GM23338 (cell line): Measurements from ENCODE around the gene RAB7B. TPM values are rescaled to one million over a fixed set of nuclear protein-coding genes. Genes with fewer than 3 reads are reported as not detected.

Experiments
- ATAC-seq: fragments of 200-7000 bp; cut with Tn5 transposase; 3 replicates; pipeline ENCODE4 v1.9.1; 2020
- DNase-seq: peaks from one replicate; pipeline ENCODE4 v3.0.0-alpha.2; 2015; ENCODE audit warnings: low spot score
- H2AFZ ChIP-seq: fragments of 200-600 bp; sonication (generic); 2 replicates; pipeline ENCODE4 v1.8.0; 2016; ENCODE audit warnings: antibody characterized with exemption, mild to moderate bottlenecking, moderate library complexity
- H3F3A ChIP-seq: fragments of 200-600 bp; sonication (generic); replicated peaks from 2 replicates; pipeline ENCODE4 v1.8.0; 2017; ENCODE audit warnings: antibody characterized with exemption, mixed run types, low read depth
- H3K27ac ChIP-seq: fragments of 200-600 bp; sonication (generic); 2 replicates; pipeline ENCODE4 v1.6.1; 2016; ENCODE audit warnings: low read depth
- H3K27me3 ChIP-seq: fragments of 200-600 bp; sonication (generic); 2 replicates; pipeline ENCODE4 v1.8.0; 2016; ENCODE audit warnings: mild to moderate bottlenecking, mixed run types, moderate library complexity; ENCODE audit not compliant: insufficient read depth
- H3K36me3 ChIP-seq: fragments of 200-600 bp; sonication (generic); 2 replicates; pipeline ENCODE4 v1.8.0; 2016; ENCODE audit warnings: mild to moderate bottlenecking; ENCODE audit not compliant: insufficient read depth
- H3K4me1 ChIP-seq: fragments of 200-600 bp; sonication (generic); 2 replicates; pipeline ENCODE4 v1.8.0; 2016; ENCODE audit warnings: mild to moderate bottlenecking, moderate library complexity; ENCODE audit not compliant: insufficient read depth
- H3K4me2 ChIP-seq: fragments of 200-600 bp; sonication (generic); 2 replicates; pipeline ENCODE4 v1.7.1; 2017; ENCODE audit warnings: mixed run types
- H3K4me3 ChIP-seq: fragments of 200-600 bp; sonication (generic); 2 replicates; pipeline ENCODE4 v1.6.1; 2016; ENCODE audit warnings: mixed run types
- H3K79me2 ChIP-seq: fragments of 200-600 bp; sonication (generic); replicated peaks from 2 replicates; pipeline ENCODE4 v1.8.0; 2017; ENCODE audit warnings: mild to moderate bottlenecking; ENCODE audit not compliant: insufficient read depth
- H3K9me2 ChIP-seq: fragments of 200-600 bp; sonication (generic); 2 replicates; pipeline ENCODE4 v1.8.0; 2017; ENCODE audit not compliant: insufficient read depth
- H4K20me1 ChIP-seq: fragments of 200-600 bp; sonication (generic); replicated peaks from 2 replicates; pipeline ENCODE4 v1.8.0; 2017; ENCODE audit warnings: mild to moderate bottlenecking; ENCODE audit not compliant: insufficient read depth
- H3K27ac Mint-ChIP-seq: 2 replicates; pipeline ENCODE4 v1.8.0; 2020; ENCODE audit warnings: inconsistent platforms, mild to moderate bottlenecking, moderate library complexity, mixed read lengths
- H3K27me3 Mint-ChIP-seq: 3 replicates; pipeline ENCODE4 v1.8.0; 2022; ENCODE audit warnings: low read depth, mild to moderate bottlenecking, moderate library complexity, mixed read lengths, inconsistent platforms; ENCODE audit not compliant: insufficient read depth, poor library complexity
- H3K36me3 Mint-ChIP-seq: 3 replicates; pipeline ENCODE4 v1.8.0; 2021; ENCODE audit warnings: low read depth, mild to moderate bottlenecking, inconsistent platforms, moderate library complexity, mixed read lengths
- H3K4me1 Mint-ChIP-seq: 3 replicates; pipeline ENCODE4 v1.8.0; 2020; ENCODE audit warnings: mild to moderate bottlenecking, inconsistent platforms, mixed read lengths
- H3K4me3 Mint-ChIP-seq: 3 replicates; pipeline ENCODE4 v1.8.0; 2021; ENCODE audit warnings: moderate library complexity, mild to moderate bottlenecking, inconsistent platforms, mixed read lengths
- H3K9me3 Mint-ChIP-seq: 3 replicates; pipeline ENCODE4 v1.8.0; 2020; ENCODE audit warnings: moderate library complexity, mild to moderate bottlenecking, inconsistent platforms, mixed read lengths
- CREB1 ChIP-seq: fragments of 250-450 bp; sonication (Bioruptor Pico); IDR thresholded peaks from 2 replicates; pipeline ENCODE4 v1.5.0; 2020; ENCODE audit warnings: low read depth, mild to moderate bottlenecking, moderate library complexity
- CTCF ChIP-seq, 2 experiments: fragments of 200-600 bp in 1 of 2; sonication (generic) in 1 of 2; conservative IDR thresholded peaks; 2 replicates each; pipeline versions ENCODE4 v1.5.1 to v1.6.1; 2016 to 2017; ENCODE audit warnings: antibody characterized with exemption in 2 of 2, low read depth in 2 of 2, mild to moderate bottlenecking in 2 of 2, moderate library complexity in 1 of 2
- ETS1 ChIP-seq: IDR thresholded peaks from 2 replicates; pipeline ENCODE4 v1.6.1; 2016; ENCODE audit warnings: antibody characterized with exemption
- EZH2 ChIP-seq: fragments of 200-600 bp; sonication (generic); IDR thresholded peaks from one replicate; pipeline ENCODE4 v1.8.0; 2017; ENCODE audit warnings: antibody characterized with exemption, mild to moderate bottlenecking, low read depth; ENCODE audit not compliant: unreplicated experiment
- EZH2phosphoT487 ChIP-seq: fragments of 200-600 bp; sonication (generic); IDR thresholded peaks from one replicate; pipeline ENCODE4 v1.8.1; 2018; ENCODE audit warnings: antibody characterized with exemption; ENCODE audit not compliant: unreplicated experiment
- JUNB ChIP-seq: IDR thresholded peaks from one replicate; pipeline ENCODE4 v1.6.1; 2016; ENCODE audit warnings: antibody characterized with exemption; ENCODE audit not compliant: unreplicated experiment
- NANOG ChIP-seq: IDR thresholded peaks from 2 replicates; pipeline ENCODE4 v1.6.1; 2016; ENCODE audit warnings: antibody characterized with exemption, borderline replicate concordance
- POLR2AphosphoS5 ChIP-seq: IDR thresholded peaks from 2 replicates; pipeline ENCODE4 v1.6.1; 2016; ENCODE audit warnings: antibody characterized with exemption, low read depth
- REST ChIP-seq: IDR thresholded peaks from one replicate; pipeline ENCODE4 v1.6.1; 2018; ENCODE audit warnings: antibody characterized with exemption; ENCODE audit not compliant: unreplicated experiment
- ZNF331 ChIP-seq: fragments of 250-450 bp; sonication (Bioruptor Pico); IDR thresholded peaks from 2 replicates; pipeline ENCODE4 v1.5.0; 2020; ENCODE audit warnings: low read depth, mild to moderate bottlenecking, moderate library complexity
- polyA plus RNA-seq: library from polyadenylated mRNA; unstranded; fragments of >200 nt; fragmentation: Nextera tagmentation; extraction: Ambion mirVana; gene quantifications from 2 replicates; pipeline ENCODE4 v1.2.1, GENCODE V29; 2016
- total RNA-seq: library from RNA; depleted of rRNA; stranded (reverse); fragments of >200 nt; shearing (Covaris generic); gene quantifications from 2 replicates; pipeline ENCODE4 v1.2.3, GENCODE V29; 2014

The RAB7B gene
- total and polyA plus RNA-seq, 2 experiments from 2014 or later = not detected

- Histone ChIP-seq H4K20me1 (no peaks in the 10 kb centered on the region), H3K27ac (no peak overlapping the region), H3K4me2 (no peak overlapping the region), H3K4me1 (0 out of 2 replicates have a peak, but pooled peaks cover 4% of the 10 kb centered on the region), H3K79me2 (no peaks in the 10 kb centered on the region), H2AFZ (no peak overlapping the region), H3F3A (no peaks in the 10 kb centered on the region), H3K27me3 (no peaks in the 10 kb centered on the region), H3K4me3 (no peak overlapping the region), H3K9me2 (peaks cover 3% of the 10 kb centered on the region), H3K36me3 (no peaks in the 10 kb centered on the region)
- no peak for DNase-seq
- H3K27ac Mint-ChIP-seq = no peak overlapping the region
- peaks cover 2% of the 10 kb centered on the region for H3K27me3 Mint-ChIP-seq
- ATAC-seq = no peak
- no peak for TF ChIP-seq REST
- TF ChIP-seq POLR2AphosphoS5 = no peak
- no peak for TF ChIP-seq EZH2
- TF ChIP-seq JUNB = no peak
- no peak for TF ChIP-seq NANOG
- TF ChIP-seq CTCF (conservative IDR thresholded peaks at IDR 0.05; ENCODE audit: low read depth in 2 of 2) = no peak
- no peak overlapping the region for H3K4me3 Mint-ChIP-seq
- no peaks in the 10 kb centered on the region for H3K36me3 Mint-ChIP-seq
- H3K4me1 Mint-ChIP-seq = peaks cover 15% of the 10 kb centered on the region
- no peaks in the 10 kb centered on the region; the same call in 2 of the 3 replicates for H3K9me3 Mint-ChIP-seq
Measured at GRCh38 chr1:205929496-205930194, 73.5 kb downstream of the RAB7B start.

- no peak for ATAC-seq
- H3K9me3 Mint-ChIP-seq = no peaks in the 10 kb centered on the region; the same call in 2 of the 3 replicates
- TF ChIP-seq JUNB (no peak), CTCF (conservative IDR thresholded peaks at IDR 0.05; ENCODE audit: low read depth in 2 of 2) (no peak), ETS1 (no peak), CREB1 (CRISPR knock-in tag) (no peak), REST (no peak), NANOG (no peak), EZH2phosphoT487 (no peak), ZNF331 (no peak), EZH2 (no peak)
Measured at GRCh38 chr1:205928317-205928716, 74.9 kb downstream of the RAB7B start.

More at GRCh38 chr1:205928317-205928716, 74.9 kb downstream of the RAB7B start:
- H3K36me3 ChIP-seq = no peaks in the 10 kb centered on the region
- H3K27ac Mint-ChIP-seq = no peak overlapping the region
- no peaks in the 10 kb centered on the region for H3K79me2 ChIP-seq
- no peak for DNase-seq
- no peaks in the 10 kb centered on the region for H4K20me1 ChIP-seq
- no peak overlapping the region for H3K4me2 ChIP-seq
- H3K27me3 ChIP-seq = no peaks in the 10 kb centered on the region
- H3K4me1 ChIP-seq = 0 out of 2 replicates have a peak, but pooled peaks cover 4% of the 10 kb centered on the region
- H3F3A ChIP-seq = no peaks in the 10 kb centered on the region
- peaks cover 4% of the 10 kb centered on the region for H3K27me3 Mint-ChIP-seq
- no peak overlapping the region for H3K4me3 Mint-ChIP-seq
- no peaks in the 10 kb centered on the region; the same call in none of the 2 replicates for H3K9me2 ChIP-seq
- H3K4me1 Mint-ChIP-seq = peaks cover 8% of the 10 kb centered on the region
- H3K36me3 Mint-ChIP-seq = no peaks in the 10 kb centered on the region
- no peak overlapping the region for H2AFZ ChIP-seq
- H3K27ac ChIP-seq = no peak overlapping the region
- no peak overlapping the region for H3K4me3 ChIP-seq
